Activated CD4-positive, alpha-beta T cell treated with anti-CD3 and anti-CD28 coated beads for 1 hour (primary cell): ENCODE measurements around the gene CCDC12.

Experiments
- DNase-seq: peaks from one replicate; pipeline ENCODE4 v3.0.0-alpha.2; 2020

CCDC12 gene

GRCh38 chr3:46954178-46954577 lies 22.4 kb downstream of the CCDC12 start:
- no peak for DNase-seq

GRCh38 chr3:46953234-46954010 lies 23.1 kb downstream of the CCDC12 start:
- no peak for DNase-seq

GRCh38 chr3:46952813-46953212 lies 23.7 kb downstream of the CCDC12 start:
- DNase-seq = no peak

DNA sequence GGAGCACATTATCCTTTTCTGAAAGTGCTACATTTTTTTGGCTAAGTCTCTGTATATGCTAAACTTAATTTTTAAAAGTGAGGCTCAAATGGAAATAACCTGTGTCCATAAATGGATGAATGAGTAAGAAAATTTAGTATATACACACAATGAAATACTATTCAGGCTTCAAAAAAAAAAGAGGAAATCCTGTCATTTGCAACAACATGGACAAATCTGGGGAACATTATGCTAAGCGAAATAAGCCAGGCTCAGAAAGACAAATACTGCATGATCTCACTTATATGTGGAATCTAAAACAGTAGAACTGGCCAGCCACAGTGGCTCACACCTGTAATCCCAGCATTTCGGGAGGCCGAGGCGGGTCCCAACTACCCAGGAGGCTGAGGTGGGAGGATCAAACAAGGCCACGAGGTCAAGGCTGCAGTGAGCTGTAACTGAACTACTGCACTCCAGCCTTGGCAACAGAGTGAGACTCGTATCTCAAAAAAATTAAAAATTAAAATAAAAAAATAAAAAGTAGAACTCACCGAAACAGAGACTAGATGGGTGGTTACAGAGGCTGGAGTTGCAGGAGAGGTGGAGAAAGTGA lies 25.8 kb downstream of the CCDC12 start:
- no peak for DNase-seq

DNA sequence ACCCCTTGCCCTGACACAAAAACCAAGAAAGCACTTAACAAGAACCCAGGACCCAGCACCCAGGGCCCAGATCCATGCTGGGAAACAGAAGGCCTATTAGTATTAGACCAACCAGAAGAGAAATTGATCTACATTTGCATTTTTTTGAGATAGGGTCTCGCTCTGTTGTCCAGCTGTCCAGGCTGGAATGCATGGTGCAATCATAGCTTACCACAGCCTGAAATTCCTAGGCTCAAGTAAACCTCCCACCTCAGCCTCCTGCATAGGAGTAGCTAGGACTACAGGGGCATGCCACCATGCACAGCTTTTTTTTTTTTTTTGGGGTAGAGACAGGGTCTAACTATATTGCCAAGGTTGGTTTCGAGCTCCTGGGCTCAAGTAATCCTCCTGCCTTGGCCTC lies 26.4 kb downstream of the CCDC12 start:
- no peak for DNase-seq

DNA sequence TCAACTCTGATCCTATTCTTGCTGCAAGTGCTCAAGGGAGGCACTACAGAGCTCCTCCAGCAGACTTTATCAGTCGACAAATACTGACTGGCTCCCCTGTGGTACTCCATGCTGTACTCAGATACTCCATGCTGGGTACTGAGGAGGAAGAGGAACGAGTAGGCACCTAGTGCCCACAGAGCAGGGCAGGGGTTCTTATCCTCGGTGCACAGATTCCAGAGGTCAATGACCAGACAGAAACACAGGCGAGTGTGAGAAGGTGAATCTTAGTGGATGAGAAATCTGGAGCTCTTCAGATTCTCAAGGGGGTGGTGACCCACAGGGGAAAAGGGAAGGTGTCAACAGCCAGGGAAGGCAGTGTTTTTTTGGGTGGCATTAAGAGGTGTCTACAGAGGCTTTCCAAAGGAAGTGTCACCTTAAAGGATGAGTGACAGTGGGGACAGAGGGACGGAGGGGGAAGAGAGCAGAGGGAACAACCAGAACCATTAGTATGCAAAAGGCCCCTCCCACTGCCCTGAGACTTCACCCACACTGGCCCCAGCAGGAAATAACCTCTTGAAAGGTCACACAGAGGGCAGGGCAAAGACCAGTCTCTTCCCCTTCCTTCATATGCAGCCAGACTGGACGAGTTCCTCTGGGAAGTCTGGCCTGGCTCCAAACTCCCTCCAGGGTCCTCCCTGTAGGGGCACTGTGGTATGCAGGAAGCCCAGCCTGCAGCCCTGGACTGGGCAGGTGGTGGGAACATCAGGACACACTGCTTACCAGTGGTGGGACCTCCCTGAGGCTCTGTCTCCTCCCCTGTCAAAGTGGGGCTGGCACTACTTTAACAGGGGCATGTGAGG lies 27.5 kb downstream of the CCDC12 start:
- DNase-seq = no peak

DNA sequence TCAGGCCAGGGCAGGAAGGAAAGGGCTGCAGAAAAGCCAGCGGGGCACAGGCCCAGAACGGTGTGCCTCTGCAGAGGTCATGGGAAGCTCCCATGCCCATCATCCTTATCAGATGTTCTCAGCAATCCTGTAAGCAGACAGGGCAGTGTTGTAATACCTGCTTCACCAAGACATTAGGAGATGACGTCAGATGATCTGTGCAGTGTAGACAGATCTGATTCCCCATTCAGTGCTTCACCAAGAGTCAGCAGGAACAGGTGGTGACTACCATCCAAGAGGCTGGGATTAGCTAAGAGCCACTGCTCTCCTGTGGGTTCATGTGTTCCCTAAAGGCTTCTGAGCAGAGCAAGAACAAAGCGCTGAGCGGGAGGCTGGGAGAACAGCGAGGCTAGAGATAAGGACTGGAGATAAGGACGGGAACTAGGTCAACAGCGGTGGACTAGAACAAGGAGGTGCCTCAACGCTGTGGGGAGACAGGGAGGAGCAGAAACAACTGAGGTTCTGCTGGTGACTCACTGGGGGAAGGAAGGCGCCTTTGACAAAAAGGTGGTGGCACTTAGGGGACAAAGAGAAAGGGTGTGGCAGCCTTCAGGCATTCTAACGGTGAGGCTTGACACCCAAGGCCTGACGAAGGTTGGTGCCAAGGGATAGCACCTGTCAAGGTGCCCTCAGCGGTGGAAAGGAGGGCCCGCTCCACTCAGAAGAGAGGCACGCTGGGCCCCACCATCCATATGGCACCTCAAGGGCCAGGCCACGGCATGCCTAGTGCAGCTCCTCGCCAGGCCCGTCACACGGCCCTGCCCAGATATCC lies 28.4 kb downstream of the CCDC12 start:
- peak; percentile 48 for DNase-seq

DNA sequence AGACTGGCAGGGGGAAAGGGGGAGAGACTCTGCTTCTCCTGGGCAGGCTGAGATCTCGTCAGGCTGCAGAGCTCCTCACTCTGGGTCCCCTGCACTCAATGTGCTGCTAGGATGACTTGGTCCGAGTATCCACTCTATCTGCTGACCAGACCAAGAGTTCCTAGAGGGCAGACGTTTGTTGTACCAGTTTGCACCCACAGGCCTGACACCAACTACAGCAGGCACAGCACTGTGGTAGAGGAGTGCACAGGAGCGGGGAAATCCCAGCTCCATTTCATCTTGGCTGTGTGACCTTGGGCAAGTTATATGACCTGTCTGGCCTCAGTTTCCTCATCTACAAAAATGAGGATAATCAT lies 29.0 kb downstream of the CCDC12 start:
- no peak for DNase-seq

GRCh38 chr3:46946856-46947545 lies 29.5 kb downstream of the CCDC12 start:
- DNase-seq = peak; percentile 50

DNA sequence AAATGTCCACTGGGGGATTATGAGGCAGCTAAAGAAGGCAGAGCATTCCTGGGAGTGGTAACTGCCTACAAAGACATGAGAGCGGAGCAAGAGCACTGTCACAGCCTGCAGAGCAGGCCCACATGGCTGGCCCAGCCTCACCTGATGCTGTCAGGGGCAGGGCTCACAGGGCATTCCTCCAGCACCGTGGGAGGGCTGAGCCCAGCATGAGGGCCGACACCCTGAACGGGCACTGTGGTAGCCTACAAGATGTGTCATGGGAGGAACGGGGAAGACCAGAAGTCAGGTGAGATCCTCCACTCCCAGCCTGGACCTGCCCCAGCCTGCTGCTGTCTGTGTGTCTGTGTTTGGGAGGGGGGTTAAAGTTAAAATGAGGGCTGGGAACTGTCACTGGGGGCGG lies 30.1 kb downstream of the CCDC12 start:
- DNase-seq = no peak

DNA sequence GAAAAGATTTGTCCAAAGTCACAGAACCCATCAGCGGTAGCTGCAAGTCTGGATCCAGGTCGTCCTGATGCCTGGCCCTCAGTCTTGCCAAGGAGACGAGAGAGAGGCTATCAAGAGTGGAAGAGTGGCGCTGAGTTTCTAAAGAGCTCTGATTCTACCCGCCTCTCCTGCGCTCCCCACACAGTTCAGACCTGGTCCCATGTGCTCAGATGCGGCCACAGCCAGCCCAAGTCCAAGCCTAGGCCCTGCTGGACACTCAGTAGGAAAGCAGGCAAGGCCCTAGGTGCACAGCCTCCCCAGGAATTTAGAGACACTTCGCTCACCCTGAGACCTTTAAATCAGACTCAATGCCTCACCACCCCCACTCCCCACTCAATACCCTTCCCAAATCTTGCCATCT lies 32.4 kb downstream of the CCDC12 start:
- no peak for DNase-seq

DNA sequence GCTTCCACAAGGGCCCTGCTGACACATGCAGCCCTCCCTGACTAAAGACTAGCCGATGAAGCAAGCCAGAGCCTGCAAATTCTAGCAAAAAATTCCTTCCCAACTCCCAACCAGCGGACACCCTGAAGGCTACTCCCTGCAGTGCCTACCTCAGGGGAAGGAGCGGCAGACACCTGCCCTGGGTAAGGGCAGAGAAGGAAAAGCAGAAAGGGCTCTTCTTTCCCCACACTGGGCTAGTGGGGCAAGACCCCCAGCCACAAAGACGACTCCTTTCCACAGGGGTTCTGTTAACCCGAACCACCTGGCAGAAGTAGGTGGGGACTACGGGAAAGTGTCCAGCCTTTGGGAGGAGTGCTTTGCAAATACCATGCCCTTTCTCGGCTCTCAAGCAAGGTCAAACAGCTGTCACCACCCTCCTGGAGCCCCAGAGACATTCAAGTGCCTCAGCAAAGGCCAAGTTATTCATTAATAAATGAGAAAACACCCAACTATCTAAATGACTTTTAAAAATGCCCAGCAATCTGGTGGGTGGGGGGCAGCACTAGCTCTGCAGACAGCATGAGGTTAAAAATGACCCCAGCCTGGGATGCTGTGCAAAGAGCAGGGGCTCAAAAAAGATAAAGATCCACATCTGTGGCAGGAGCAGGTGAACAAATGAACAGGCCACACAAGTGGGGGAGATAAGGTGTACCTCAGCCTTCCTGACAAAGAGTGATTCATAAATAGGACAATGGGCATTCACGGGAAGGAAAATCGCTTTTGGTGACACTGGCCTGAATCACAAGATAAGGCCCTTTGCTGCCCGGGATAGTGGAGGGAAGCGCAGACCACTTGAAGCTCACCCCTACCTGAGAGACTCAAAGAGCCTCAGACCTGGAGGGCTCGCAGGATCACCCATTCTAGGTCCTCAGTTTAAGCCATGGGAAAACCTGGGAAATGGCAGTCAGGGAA lies 33.0 kb downstream of the CCDC12 start:
- no peak for DNase-seq

DNA sequence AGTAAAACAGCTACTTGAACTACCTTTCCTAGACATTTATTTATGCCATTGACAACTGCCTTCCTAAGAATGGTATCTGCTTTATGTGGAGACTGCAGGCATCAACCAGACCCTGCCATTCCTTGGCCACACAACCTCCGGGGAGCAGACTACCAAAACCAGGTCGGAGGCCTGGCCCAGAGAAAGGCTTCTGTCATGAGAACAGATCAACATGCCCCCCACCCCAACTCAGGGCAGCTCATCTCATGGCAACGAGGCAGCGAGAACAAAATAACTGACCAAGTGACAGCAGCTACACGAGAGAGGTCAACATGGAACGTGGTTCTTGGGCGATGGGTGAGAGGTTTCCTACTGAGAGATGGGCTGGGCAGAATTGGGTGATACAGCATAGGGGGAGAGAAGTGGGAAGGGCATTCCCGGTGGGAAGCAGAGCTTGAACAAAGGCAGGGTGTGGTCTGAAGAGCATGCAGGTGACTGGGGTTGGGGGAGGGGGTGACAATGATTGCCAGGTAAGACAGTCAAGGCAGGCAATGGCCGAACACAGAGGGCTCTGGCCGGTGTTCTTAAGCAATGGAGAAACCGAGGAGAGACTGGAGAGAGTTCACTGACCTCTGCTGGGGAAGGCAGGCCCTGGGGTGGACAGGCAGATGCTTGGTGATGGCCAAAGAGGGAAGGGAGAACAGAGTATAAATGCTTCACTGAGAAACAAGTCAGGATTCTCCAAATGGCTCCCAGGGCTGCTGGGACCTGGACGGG lies 33.9 kb downstream of the CCDC12 start:
- no peak for DNase-seq

DNA sequence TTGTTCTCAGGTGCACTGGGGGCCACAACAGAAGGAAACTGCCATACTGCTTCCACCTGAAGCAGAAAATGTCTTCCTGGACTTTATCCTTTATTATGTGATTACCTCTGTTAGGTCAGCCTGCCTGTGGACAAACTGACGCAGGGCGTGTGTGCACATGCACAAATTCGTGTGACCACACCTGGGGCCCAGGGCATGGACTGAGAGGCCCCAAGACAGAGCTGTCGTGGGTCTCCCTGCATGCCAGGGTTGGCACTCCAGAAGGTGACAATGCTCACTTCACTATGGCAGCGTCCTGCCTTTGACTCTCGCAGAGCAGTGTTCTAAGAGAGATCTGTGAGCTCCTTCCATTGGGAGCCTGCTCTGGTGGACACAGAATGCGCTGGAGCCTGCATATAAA lies 34.5 kb downstream of the CCDC12 start:
- DNase-seq = no peak

DNA sequence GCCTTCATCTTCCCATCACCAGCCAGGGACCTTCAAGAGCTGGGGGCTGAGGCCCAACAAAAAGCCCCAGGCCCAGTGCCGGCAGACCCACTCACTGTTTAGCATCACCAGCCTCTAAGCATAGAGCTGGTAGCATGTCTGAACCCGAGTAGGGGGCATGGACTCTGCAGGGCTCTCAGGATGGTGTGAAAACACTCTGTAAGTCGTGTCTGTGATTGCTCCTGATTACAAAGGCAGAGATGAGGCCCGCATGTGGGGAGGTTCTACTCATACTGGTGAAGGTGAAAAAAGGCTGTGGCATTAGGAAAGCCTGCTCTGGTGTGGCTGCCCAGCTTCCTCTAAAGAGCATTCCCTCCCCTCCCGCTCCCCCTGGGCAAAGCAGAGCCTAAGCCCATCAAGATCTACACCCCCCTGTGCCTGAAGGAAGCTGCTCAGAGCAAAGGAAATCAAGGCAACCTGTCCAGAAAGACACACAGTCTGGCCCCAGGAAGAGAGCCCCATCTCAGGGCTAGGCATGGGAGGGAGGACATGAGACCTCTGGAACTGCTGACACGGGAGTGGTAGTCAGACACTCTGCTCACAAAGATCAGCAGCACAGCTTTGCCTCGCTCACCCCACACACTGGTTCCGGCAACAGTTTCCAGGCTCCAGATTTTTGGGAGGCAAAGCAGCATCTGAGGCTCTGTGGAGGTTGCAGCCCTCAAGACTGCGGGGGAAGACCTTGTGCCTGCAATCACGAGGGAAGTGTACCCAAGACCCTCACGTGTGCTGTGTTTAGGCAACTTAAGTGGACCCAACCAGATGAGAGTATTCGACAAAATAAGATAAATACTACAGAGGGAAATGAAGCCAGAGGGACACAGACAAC lies 36.7 kb downstream of the CCDC12 start:
- DNase-seq = no peak

- no peak for DNase-seq
Observed at GRCh38 chr3:46938118-46938517, 38.4 kb downstream of the CCDC12 start.

DNA sequence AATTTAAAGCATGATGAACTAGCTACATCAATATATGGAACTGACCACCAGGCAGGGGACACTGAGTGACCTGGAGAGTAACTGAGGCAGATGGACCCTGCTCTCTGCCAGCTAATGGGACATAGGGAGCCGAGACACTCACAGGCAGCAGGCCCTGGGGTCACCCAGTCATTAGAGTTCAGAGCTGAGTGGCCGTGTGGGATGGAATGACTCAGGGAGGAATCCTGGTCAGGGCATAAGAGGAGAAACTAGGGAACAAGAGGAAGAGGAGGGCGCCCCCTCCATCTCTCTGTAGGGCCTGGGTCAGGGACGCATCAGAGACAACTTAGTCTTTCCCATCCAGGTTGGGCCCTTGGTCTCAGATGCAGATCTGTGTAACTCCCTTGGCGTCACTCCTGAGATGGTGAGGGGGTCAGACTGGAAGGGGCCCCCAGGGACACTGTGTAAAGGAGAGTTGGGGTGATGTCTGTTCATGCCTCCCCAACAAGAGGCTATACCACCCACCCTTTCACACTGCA lies 39.8 kb downstream of the CCDC12 start:
- no peak for DNase-seq

DNA sequence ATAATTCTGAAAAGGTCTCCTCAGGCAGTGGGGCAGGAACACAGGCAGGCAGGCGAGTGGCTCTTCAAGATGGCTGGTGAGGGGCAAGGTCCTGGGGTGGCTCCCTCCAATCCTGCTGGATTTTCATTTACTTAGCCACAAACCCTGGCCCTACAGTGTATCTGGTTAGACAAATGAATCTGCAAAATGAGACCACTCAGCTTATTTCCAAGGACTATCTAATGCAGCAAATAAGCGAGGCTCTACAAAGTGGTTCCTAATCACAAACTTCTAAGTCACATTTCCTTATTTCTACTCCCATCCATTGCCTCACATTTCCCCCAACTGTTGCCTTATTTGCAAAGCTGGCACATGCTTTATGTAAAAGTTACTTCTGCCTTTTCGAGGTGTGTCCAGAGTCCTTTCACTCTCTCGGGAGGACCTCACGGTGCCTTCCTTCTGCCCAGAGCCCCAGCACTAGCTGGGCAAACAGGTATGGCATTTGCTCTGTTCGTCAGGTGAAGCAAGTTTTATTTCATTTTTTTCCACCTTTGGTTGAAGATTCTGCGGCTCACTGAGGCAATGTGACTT lies 40.5 kb downstream of the CCDC12 start:
- no peak for DNase-seq
